H1 (cell line): Measurements from ENCODE around the gene FGD6. TPM values are rescaled to one million over a fixed set of nuclear protein-coding genes. Genes with fewer than 3 reads are reported as not detected.

ENCODE experiments used
- CTCF ChIA-PET: fragments of 300-600 bp; sonication (Branson Sonifier 250); formaldehyde crosslinking; loops from one replicate; lab custom pipeline; 2021; ENCODE audit not compliant: partially characterized antibody; lab: Charles Lee
- POLR2A ChIA-PET: fragments of 300-600 bp; sonication (Branson Sonifier 250); formaldehyde crosslinking; loops from one replicate; lab custom pipeline; 2021; ENCODE audit warnings: inconsistent platforms; ENCODE audit not compliant: partially characterized antibody; lab: Charles Lee
- DNase-seq, 2 experiments: peaks; one replicate each; pipeline versions ENCODE4 v3.0.0 to v3.0.0-alpha.2; 2010 to 2022; ENCODE audit warnings: low spot score in 2 of 2, low read depth in 1 of 2, mixed read lengths in 1 of 2
- FAIRE-seq: peaks from 2 replicates; lab custom pipeline; 2011; peaks lifted over from hg19 to GRCh38; lab: Jason Lieb, UNC
- H2AFZ ChIP-seq: 2 replicates; pipeline ENCODE4 v1.8.1; 2012; ENCODE audit warnings: low read length, inconsistent platforms
- H2AK5ac ChIP-seq: 2 replicates; pipeline ENCODE4 v1.6.1; 2013; ENCODE audit warnings: low read depth, low read length
- H2BK120ac ChIP-seq: replicated peaks from 2 replicates; pipeline ENCODE3; 2013; ENCODE audit warnings: low read depth, low read length, inconsistent platforms
- H2BK12ac ChIP-seq: 2 replicates; pipeline ENCODE4 v1.6.1; 2013; ENCODE audit warnings: low read depth, low read length
- H2BK15ac ChIP-seq: 2 replicates; pipeline ENCODE4 v1.6.1; 2013; ENCODE audit warnings: low read length
- H2BK20ac ChIP-seq: 2 replicates; pipeline ENCODE4 v1.6.1; 2013; ENCODE audit warnings: low read length
- H2BK5ac ChIP-seq: 2 replicates; pipeline ENCODE4 v1.6.1; 2013; ENCODE audit warnings: low read depth, low read length
- H3K14ac ChIP-seq: 2 replicates; pipeline ENCODE4 v1.6.1; 2013; ENCODE audit warnings: inconsistent platforms; ENCODE audit not compliant: insufficient read length
- H3K18ac ChIP-seq: 2 replicates; pipeline ENCODE4 v1.6.1; 2013; ENCODE audit warnings: low read length; ENCODE audit errors: extremely low read depth
- H3K23ac ChIP-seq: 2 replicates; pipeline ENCODE4 v1.6.1; 2013; ENCODE audit warnings: inconsistent platforms; ENCODE audit not compliant: insufficient read length
- H3K23me2 ChIP-seq: 2 replicates; pipeline ENCODE4 v1.6.1; 2013; ENCODE audit warnings: low read depth, low read length
- H3K27ac ChIP-seq: 2 replicates; pipeline ENCODE4 v1.6.1; 2011; ENCODE audit warnings: low read depth, low read length, inconsistent platforms
- H3K27me3 ChIP-seq, 4 experiments: replicated peaks in 1 of 4; 1 replicate in 1 of 4; 2 replicates in 3 of 4; pipeline versions ENCODE4 v1.6.1 to v1.8.1; 2011 to 2013; ENCODE audit warnings: low read length in 3 of 4, mild to moderate bottlenecking in 3 of 4, inconsistent platforms in 2 of 4, mixed read lengths in 2 of 4, moderate library complexity in 1 of 4; ENCODE audit not compliant: control insufficient read depth in 3 of 4, insufficient read depth in 3 of 4; ENCODE audit errors: extremely low read depth in 1 of 4
- H3K36me3 ChIP-seq, 4 experiments: 2 replicates each; pipeline versions ENCODE4 v1.6.1 to v1.8.1; 2011 to 2013; ENCODE audit warnings: mild to moderate bottlenecking in 4 of 4, low read length in 3 of 4, moderate library complexity in 2 of 4, control low read depth in 1 of 4, inconsistent platforms in 1 of 4; ENCODE audit not compliant: insufficient read depth in 4 of 4, control insufficient read depth in 2 of 4
- H3K4ac ChIP-seq: replicated peaks from 2 replicates; pipeline ENCODE3; 2013; ENCODE audit warnings: low read length, low read depth, mixed read lengths, inconsistent platforms; ENCODE audit not compliant: insufficient read length
- H3K4me1 ChIP-seq, 4 experiments: replicated peaks in 1 of 4; 1 replicate in 1 of 4; 2 replicates in 3 of 4; pipeline versions ENCODE4 v1.6.1 to v1.8.1; 2011 to 2013; ENCODE audit warnings: low read length in 3 of 4, inconsistent platforms in 2 of 4, mixed read lengths in 1 of 4; ENCODE audit not compliant: insufficient read depth in 4 of 4, control insufficient read depth in 3 of 4
- H3K4me2 ChIP-seq, 2 experiments: 2 replicates each; pipeline versions ENCODE4 v1.6.1 to v1.8.1; 2011 to 2013; ENCODE audit warnings: low read depth in 2 of 2, low read length in 2 of 2, control low read depth in 1 of 2, inconsistent platforms in 1 of 2, mild to moderate bottlenecking in 1 of 2; ENCODE audit not compliant: insufficient read depth in 1 of 2
- H3K4me3 ChIP-seq, 4 experiments: fragments of 200-600, 300-600 bp in 1 of 4; sonication (generic), shearing (Covaris generic), sonication (Bioruptor Twin) in 1 of 4; 2 replicates each; pipeline versions ENCODE4 v1.5.1 to v1.8.1; 2011 to 2016; ENCODE audit warnings: low read length in 4 of 4, low read depth in 3 of 4, control low read depth in 2 of 4, inconsistent platforms in 2 of 4, mild to moderate bottlenecking in 2 of 4, mixed read lengths in 1 of 4, moderate library complexity in 1 of 4; ENCODE audit not compliant: insufficient read depth in 2 of 4; ENCODE audit errors: extremely low read depth in 1 of 4
- H3K56ac ChIP-seq: replicated peaks from 2 replicates; pipeline ENCODE3; 2013; ENCODE audit warnings: low read depth, mild to moderate bottlenecking, mixed read lengths, low read length, inconsistent platforms; ENCODE audit not compliant: insufficient read length
- H3K79me1 ChIP-seq: 2 replicates; pipeline ENCODE4 v1.6.1; 2013; ENCODE audit warnings: low read depth, low read length, control low read depth
- H3K79me2 ChIP-seq, 2 experiments: 2 replicates each; pipeline versions ENCODE4 v1.6.1 to v1.8.1; 2012 to 2013; ENCODE audit warnings: low read length in 2 of 2, mild to moderate bottlenecking in 2 of 2, inconsistent platforms in 1 of 2; ENCODE audit not compliant: insufficient read depth in 2 of 2, control insufficient read depth in 1 of 2
- H3K9ac ChIP-seq, 4 experiments: replicated peaks in 1 of 4; 1 replicate in 1 of 4; 2 replicates in 3 of 4; pipeline versions ENCODE4 v1.6.1 to v1.8.1; 2011 to 2013; ENCODE audit warnings: low read depth in 3 of 4, low read length in 3 of 4, control low read depth in 2 of 4, mild to moderate bottlenecking in 2 of 4, moderate library complexity in 2 of 4, inconsistent platforms in 1 of 4; ENCODE audit errors: extremely low read depth in 1 of 4
- H3K9me3 ChIP-seq, 2 experiments: 2 replicates each; pipeline versions ENCODE4 v1.6.1 to v1.8.1; 2012 to 2013; ENCODE audit warnings: mild to moderate bottlenecking in 2 of 2, moderate library complexity in 2 of 2, control low read depth in 1 of 2, inconsistent platforms in 1 of 2, low read depth in 1 of 2, low read length in 1 of 2, mixed read lengths in 1 of 2; ENCODE audit not compliant: insufficient read depth in 2 of 2
- H4K20me1 ChIP-seq, 2 experiments: replicated peaks in 1 of 2; 2 replicates each; pipeline versions ENCODE3 to v1.8.1; 2011 to 2013; ENCODE audit warnings: inconsistent platforms in 2 of 2, low read length in 2 of 2, mild to moderate bottlenecking in 1 of 2; ENCODE audit not compliant: insufficient read depth in 2 of 2, control insufficient read depth in 1 of 2
- H4K5ac ChIP-seq: 2 replicates; pipeline ENCODE4 v1.6.1; 2013; ENCODE audit warnings: low read length, low read depth, mixed read lengths, inconsistent platforms; ENCODE audit not compliant: insufficient read length
- H4K8ac ChIP-seq: 2 replicates; pipeline ENCODE4 v1.8.0; 2013; ENCODE audit warnings: mild to moderate bottlenecking, moderate library complexity, low read length, inconsistent platforms; ENCODE audit not compliant: insufficient read depth; ENCODE audit errors: extremely low read depth
- H4K91ac ChIP-seq: replicated peaks from 2 replicates; pipeline ENCODE3; 2013; ENCODE audit warnings: low read length, mixed read lengths, inconsistent platforms; ENCODE audit not compliant: insufficient read length
- KDM5A ChIP-seq: fragments of 200-600 bp; IDR thresholded peaks from 2 replicates; pipeline ENCODE4 v1.7.1; 2012; ENCODE audit warnings: mild to moderate bottlenecking, low read length, inconsistent platforms, mixed read lengths
- WGBS, 2 experiments: shearing (Covaris generic) in 1 of 2; methylation state at CpG; one replicate each; pipeline versions ENCODE4 v1.1.6 to v1.1.7; 2013 to 2015; ENCODE audit warnings: low lambda C conversion rate in 2 of 2, mixed read lengths in 2 of 2, inconsistent platforms in 1 of 2, low coverage in 1 of 2, missing lambda C conversion rate in 1 of 2; ENCODE audit not compliant: insufficient replicate concordance in 2 of 2, insufficient coverage in 1 of 2, insufficient read length in 1 of 2; ENCODE audit errors: extremely low coverage in 1 of 2, missing lambda C conversion rate in 1 of 2; 5-methylcytosine and 5-hydroxymethylcytosine counted together
- polyA plus RNA-seq, 7 experiments: library from polyadenylated mRNA; depleted of rRNA in 3 of 7; stranded (reverse) in 5 of 7; unstranded in 2 of 7; fragments of >200 nt in 5 of 7; fragments of 200-250 nt in 2 of 7; gene quantifications; 1 replicate in 5 of 7; 2 replicates in 1 of 7; 4 replicates in 1 of 7; pipeline versions ENCODE4 v1.2.1 to v1.2.3, GENCODE V29; 2011 to 2013; ENCODE audit warnings: missing spikeins in 2 of 7, mixed read lengths in 2 of 7
- total RNA-seq: library from RNA; stranded (reverse); fragmentation: NEBNext Ultra II Directional; extraction: Animal tissue kit (Norgen Biotek cat#: 25700); gene quantifications from 2 replicates; pipeline ENCODE4 v1.2.1, GENCODE V29; 2021

FGD6 gene
- total and polyA plus RNA-seq, 2 of the 8 experiments (the other 6 are each of a cell fraction or from before 2014, with no cell fraction given): 12.2 to 24.3 TPM

DNA sequence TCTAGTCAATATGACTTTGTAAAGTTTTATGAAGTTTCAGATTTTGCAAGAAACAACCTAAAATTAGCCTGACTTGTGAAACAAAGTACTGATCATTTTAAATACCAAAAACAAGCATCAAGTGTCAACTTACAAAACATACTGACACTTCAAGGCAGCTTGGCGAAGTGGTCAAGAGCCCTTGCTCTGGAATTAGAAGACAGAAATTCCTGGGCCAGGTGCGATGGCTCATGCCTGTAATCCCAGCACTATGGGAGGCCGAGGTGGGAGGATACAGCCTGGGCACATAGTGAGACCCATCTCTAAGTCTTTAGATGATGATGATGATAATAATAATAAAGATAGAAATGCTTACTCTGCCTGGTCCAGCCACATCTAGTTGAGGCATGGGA, 98.5 kb downstream of the FGD6 start:
- no peak for TF ChIP-seq KDM5A
- Histone ChIP-seq H2BK5ac (no peak overlapping the region), H3K9ac (no peak overlapping the region), H3K27ac (no peak overlapping the region), H2AFZ (no peak overlapping the region), H3K36me3 (peaks cover 0 to 2% (median 0%) of the 10 kb centered on the region in 4 experiments; a peak in 1 of 8 replicates), H3K9me3 (no peaks in the 10 kb centered on the region), H3K56ac (no peak overlapping the region), H3K79me1 (no peaks in the 10 kb centered on the region), H2BK15ac (no peak overlapping the region), H2BK12ac (no peak overlapping the region), H4K8ac (no peak overlapping the region), H3K4me2 (no peak overlapping the region), H3K4me3 (no peak overlapping the region), H2BK120ac (no peak overlapping the region), H2BK20ac (no peak overlapping the region), H3K14ac (no peak overlapping the region), H3K79me2 (no peaks in the 10 kb centered on the region), H3K27me3 (no peaks in the 10 kb centered on the region), H3K23ac (no peak overlapping the region), H3K4ac (no peak overlapping the region), H2AK5ac (no peak overlapping the region), H4K20me1 (no peaks in the 10 kb centered on the region), H3K4me1 (peaks cover 0 to 11% (median 2%) of the 10 kb centered on the region in 4 experiments; a peak in 2 of 7 replicates), H3K18ac (no peak overlapping the region), H4K5ac (no peak overlapping the region), H3K23me2 (peaks cover 2% of the 10 kb centered on the region; the same call in 1 of the 2 replicates), H4K91ac (no peak overlapping the region)
- DNase-seq (no peak), FAIRE-seq (no peak)
- CTCF ChIA-PET: no interaction called here
- POLR2A ChIA-PET: interaction anchor here (0.6 kb wide), 1 partner anchor 98 kb away, joined by 3 read pairs; no protein-coding TSS in a partner anchor
- WGBS, 2 experiments: 88% methylated on average over 3 of the region's 3 CpGs; no CpG with 5 or more reads in 1 of the 2 experiments
